T-helper 9 cell (primary cell): ENCODE measurements around the gene CAMKMT.

ENCODE experiments used
- DNase-seq: peaks from one replicate; pipeline ENCODE4 v3.0.0-alpha.2; 2020

Gene CAMKMT

DNA sequence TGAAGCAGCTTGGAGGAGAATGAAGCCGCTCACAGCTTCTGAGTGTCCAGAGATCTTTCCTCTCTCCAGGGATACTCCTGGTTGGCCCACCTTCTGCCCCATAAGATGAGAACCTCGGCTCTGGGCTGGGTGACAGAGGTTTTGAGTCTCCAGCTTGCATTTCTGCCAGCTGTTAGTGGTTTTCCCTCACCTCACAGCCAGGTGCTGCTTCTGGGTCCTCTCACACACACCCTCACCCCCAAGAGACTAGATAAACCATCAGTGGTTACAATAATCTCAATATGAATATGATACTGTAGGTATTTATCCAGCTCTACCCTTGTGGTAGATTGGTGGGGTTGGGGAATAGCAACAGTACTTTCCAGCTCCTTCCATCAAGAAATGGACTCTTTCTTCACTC, 418.0 kb downstream of the CAMKMT start:
- no peak for DNase-seq

DNA sequence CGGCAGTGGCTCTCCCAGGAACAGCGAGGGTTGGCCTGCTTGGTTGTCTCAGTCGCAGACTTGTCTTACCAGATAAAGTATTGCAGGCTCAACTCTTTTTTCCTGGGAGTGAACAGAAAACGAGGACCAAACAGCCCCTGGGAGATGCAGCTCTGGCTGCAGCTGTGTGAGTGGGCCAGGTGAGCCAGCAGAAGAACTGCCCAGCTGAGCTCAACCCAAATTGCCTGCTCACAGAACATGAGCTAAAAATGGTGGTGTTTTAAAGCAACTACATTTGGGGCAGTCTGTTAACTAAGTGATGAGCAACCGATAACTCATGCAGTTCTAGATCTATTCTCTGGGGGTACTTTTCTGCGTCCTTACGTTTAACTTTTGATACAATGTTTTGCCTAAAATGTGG, 418.7 kb downstream of the CAMKMT start:
- DNase-seq = no peak

DNA sequence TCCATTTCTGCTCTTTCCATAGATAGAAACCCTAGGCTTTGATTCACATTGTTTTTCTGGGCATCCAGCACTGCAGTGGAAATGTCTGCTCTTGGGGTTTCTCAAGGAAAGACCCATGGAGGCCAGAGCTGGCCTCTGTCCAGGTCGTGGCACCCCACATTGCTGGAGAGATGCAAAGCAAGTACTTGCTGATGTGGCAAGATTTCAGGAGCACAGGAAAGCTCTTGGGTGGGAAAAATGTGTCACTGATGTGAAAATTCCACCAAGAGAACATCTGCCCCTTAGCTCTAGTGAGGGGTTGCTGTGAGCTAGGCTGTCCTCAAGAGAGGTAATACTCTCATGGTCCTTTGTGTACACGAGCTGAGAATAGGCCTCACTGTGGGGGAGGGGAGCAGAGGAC, 423.7 kb downstream of the CAMKMT start:
- no peak for DNase-seq

DNA sequence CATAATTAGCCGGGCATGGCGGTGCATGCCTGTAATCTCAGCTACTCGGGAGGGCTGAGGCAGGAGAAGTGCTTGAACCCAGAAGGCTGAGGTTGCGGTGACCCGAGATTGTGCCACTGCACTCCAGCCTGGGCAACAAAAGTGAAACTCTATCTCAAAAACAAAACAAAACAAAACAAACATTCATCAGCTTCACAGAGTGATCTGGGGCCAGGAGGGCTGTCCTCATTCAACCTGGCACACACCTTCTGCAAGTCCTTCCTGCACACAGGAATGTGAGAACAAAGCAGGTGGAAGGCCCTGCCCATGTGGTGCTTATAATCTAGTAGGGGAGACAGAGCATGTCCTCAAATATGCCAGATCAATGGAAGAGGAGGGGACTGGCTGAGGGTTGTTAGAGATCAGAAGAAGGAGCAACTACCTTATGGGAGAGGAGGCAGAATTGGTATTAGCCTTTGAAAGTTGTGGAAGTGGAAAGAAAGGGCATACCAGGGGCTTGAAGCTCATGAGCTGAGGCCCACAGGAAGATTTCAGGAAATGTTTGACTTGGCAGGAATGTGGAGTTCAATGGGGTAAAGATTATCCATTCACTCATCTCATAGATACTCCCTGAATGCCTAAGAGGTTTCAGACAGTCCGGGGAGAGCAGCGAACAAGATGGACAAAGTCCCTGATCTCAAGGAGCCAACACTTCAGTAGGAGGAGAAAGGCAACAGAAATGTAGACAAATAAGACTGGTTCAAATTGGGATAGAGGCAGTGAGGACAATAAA, 424.5 kb downstream of the CAMKMT start:
- no peak for DNase-seq

DNA sequence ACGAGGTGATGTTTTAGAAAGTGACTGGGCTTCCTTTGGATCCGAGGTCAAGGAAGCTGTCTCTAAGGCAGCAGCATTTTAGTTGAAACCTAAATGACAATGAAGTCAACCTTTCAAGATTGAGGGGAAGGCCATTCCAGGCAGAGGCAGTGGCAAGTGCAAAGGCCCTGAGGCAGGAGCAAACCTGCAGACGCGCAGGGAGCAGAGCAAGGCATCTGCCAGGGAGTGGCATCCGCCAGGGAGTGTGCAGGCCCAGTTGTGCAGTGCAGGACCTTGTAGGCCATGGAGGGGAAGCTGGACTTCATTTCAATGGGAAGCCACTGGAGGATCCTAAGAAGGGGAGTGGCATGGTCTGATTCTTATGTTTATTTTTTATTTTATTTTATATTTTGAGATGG, 425.1 kb downstream of the CAMKMT start:
- DNase-seq = no peak

DNA sequence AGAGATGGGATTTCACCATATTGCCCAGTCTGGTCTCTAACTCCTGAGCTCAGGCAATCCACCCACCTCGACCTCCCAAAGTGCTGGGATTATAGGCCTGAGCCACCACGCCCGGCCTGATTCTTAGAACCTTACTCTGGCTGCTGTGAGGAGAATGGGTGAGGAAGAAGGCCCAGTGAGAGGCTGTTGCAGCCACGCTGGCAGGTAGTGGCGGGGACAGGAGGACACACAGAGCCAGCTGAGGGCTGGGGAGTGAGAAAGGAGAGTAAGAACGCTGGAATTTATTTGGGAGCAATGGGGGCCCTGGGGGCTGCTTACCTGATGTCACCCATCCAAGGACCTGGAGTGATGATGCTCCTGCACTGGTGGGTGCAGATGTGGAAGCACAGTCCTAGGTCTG, 425.9 kb downstream of the CAMKMT start:
- no peak for DNase-seq

DNA sequence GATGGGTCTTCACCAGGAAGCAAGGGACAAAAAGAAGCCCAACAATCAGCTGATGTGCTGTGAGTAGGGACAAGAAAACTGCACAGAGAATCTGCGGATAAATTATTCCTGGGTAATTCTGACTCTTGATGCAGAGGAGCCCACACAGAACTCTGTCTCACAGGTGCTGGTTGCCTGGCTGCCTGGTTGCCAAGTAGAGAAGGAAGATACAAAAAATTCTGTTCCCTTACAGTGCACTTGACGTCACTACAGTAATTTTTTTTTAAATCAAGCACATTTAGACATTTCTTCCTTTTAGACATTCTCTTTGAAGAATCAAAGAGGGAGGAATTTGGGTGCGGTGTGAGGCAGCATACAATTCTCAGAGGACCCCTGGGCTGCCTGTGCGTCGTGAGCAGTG, 427.7 kb downstream of the CAMKMT start:
- no peak for DNase-seq

DNA sequence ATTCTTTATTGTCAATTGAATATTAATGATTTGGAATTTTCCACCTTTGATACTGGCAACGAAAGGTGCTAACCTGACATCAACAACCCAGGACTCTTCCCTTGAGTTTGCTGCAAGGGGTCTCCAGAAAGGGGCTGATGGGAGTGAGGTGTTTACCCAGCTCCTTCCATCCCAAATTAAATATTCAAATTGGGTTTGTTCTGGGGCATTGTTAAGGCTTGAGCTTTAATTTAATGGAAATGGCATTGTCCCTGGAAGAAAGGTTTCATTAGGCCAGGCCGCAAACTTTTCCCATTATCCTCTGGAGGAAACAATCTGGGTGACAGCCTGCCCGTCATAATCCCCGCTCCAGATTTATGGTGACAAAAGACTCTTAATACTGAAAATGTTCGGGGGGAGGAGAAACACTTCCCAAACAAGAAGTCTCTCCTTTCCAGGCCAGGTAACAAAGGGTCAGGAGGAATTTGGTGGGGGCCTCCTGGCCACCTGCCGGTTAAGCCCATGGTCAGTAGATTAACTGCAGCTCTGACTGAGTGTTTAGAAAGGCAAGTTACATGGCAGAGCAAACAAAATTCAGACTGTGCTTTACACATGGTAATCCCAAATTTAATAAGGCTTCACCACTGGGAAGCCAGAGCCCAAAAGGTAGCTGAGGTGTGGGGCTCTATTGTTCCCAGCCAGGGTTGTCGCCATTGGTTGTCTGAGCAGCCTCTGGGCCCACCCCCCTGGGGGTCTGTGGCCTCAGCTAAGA, 428.4 kb downstream of the CAMKMT start:
- no peak for DNase-seq

DNA sequence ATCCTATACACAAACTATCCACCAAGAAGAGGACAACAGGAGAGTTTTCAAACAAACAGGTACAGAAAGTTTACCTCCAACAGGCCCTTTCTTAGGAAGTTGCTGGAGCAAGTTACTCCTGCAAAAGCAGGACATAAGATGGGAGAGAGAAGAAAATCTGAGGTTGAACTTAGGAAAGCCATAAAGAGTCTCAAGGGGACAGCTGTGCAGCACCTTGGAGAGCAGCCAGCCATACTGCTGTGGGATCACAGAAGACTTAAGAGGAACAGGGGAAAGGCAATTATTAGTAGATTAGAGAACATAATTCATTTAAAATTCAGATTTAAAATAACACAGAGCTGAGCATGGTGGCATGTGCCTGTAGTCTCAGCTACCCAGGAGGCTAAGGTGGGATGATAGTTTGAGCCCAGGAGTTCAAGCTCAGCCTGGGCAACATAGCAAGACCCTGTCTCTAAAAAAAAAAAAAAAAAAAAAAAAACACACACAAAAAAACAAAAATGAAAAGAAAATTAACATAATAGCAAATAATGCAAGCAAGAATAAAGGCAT, 431.6 kb downstream of the CAMKMT start:
- no peak for DNase-seq

DNA sequence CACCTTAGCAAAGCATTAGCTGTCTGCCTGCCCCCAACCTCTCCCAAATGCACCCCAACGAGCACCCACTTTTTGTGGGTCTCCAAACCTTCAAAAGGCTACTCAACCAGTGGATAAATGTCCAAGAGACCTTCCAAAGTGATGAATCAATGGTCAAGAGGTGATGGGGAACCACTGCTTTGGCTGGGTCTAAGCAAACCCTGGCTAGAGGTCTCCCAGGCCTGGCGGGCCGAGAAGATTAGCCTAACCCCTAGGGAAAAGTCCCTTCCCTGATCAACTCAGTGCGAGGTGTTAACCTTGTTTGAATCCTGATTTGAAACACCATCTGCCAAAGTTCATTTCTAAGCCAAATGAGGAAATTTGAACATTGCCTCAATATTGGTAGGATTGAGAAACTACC, 435.0 kb downstream of the CAMKMT start:
- DNase-seq = no peak

DNA sequence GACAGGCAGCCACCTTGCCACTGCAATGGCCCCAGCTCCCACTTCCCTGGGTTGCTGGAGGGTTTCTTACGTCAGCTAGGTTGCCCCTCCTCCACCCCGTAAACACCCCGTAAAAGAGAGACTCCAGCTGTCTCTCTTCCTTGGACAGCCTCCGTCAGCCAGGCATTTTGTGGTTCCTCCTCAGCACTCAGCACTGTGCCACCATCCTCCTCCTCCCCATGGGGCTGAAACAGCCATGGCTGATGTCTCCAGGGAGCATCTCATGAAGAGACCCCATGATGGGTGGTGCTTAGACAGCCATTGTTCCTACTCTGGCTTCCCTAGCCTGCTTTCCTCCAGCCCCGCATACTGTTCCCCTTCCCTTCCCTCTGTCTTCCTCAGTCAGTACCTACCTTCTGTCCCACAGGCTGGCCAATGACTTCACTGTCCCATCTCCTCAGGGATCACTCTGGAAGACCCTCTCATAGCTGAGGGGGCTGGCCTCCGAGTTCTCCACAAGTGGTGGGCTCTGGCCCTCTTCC, 436.5 kb downstream of the CAMKMT start:
- no peak for DNase-seq

DNA sequence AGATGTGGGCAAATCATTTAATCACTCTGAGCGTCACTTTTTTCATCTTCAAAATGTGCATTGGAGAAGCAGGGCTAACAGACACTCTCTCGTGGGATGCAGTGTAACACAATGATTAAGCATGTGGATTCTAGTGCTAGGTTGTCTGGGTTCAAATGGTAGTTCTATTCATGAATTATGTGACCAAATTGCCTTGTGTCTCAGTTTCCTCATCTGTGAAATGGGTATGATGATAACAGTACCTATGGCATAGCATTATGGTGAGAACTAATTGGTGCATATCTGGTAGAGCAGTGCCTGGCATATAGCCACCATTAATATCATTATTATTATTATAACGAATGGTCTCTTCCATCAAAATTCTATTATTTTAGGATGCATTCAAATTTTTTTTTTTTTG, 437.4 kb downstream of the CAMKMT start:
- no peak for DNase-seq

DNA sequence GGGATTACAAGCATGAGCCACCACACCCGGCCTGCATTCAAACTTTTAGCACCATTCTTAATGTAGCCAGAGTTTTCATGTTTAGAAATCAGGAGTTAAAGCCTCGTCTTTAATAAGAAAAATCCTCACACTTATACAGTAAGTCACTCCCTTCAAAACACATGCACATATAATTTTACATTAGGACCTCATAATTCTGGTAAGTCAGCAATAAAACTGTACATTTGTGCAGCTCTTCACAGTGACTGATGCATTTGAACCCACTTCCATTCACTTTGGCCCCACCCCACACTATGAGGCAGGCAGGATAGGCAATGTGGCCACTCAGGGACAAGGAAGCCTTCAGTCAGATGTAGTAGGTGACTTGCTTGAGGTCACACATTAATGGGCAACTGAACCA, 438.0 kb downstream of the CAMKMT start:
- no peak for DNase-seq

DNA sequence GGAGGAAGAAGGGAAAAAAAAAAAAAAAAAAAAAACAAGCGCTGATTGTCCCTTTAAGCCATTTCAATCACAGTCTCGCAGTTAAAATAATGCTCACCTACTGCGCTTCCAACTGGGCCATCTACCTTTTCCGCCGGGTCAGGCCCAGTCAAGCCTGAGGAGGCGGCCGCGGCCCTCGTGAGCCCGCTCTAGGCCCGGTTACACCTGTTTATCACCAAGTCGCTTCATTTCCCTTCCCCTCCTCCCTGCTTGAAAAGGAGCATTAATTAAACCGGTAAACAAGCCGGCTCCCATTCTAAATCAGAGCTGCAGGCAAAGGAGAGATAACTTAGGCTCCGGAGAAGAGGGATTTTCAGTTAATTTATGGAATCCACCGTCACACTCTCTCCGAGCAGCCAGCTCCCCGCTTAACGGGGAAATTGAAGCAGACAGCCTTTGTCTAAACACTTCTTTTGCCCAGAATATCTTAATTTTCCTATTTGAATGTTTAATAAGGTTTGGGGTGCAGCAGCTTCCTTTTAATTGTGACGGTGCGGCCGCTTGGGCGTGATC, 439.6 kb downstream of the CAMKMT start:
- DNase-seq = no peak

DNA sequence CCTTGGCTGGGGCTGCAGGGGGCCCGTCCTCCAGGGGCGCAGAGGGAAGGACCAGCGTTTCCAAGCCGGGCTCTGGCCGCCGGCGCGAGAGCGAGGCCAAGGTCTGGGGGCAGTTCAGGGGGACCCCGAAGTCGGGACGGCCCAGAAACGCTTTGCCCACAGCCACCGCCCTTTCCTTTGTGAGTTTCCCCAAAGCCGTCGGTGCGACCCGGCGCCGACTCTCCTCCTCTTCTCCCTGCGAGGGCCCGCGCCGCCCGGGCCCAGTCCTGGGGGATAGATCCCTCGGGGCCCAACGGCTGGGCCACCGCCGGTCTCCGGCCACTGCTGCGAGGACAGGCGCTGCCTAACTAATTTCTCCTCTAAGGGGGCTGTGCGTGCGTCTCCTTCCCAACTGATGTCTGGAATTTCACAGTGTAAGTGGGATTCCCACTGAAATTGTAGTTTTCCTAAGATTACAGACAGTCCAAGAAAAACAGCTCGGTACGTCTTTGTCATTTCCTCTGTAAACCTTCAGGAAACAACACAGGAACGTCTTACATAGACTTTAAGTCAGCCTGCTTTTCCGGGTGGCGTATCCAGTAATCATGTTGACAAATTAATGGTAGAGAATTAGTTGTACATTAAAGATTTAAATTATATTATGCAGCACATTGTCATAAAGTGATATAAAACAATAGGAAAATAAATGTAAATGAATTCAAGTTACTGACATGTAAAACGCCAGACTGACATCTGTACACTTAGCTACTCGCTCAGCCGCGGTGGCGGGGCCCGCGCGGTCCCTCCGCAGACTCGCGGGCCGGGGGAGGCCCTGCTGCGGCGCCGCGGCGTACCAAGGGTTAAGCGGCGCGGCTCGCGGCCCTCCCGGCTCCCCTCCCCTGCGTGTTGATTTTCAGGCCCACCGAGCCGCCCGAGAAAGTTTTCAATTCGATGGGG, 440.4 kb downstream of the CAMKMT start:
- no peak for DNase-seq

DNA sequence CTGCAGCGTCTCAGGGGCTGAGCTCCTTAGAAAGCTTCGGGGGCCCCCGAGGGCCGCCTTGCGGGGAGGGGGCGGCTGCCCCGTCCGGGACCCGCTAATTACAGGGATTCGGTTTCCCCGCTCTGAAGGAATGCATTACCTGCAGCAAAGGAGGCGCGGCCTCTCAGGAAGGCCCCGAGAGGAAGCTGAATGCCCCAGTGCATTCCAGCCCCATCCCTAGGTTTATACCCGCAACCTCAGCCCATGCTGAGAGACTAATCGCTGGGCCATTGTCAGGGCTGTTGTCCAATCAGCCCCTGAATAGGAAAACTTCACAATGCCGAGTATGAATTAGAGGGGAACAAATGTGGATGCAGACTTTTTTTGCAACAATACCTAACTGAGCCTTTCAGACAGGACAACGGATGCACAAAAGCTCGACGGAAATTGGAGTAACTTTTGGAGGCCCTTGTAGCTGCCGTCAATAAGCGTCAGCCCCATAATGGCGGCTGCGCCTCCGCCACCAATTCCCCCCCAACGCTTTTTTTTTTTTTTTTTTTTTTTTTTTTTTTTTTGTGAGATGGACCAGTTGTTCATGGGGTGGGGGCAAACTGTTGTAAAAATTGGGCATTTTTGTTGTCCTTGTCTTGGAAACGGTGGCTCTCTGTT, 441.2 kb downstream of the CAMKMT start:
- DNase-seq = no peak

DNA sequence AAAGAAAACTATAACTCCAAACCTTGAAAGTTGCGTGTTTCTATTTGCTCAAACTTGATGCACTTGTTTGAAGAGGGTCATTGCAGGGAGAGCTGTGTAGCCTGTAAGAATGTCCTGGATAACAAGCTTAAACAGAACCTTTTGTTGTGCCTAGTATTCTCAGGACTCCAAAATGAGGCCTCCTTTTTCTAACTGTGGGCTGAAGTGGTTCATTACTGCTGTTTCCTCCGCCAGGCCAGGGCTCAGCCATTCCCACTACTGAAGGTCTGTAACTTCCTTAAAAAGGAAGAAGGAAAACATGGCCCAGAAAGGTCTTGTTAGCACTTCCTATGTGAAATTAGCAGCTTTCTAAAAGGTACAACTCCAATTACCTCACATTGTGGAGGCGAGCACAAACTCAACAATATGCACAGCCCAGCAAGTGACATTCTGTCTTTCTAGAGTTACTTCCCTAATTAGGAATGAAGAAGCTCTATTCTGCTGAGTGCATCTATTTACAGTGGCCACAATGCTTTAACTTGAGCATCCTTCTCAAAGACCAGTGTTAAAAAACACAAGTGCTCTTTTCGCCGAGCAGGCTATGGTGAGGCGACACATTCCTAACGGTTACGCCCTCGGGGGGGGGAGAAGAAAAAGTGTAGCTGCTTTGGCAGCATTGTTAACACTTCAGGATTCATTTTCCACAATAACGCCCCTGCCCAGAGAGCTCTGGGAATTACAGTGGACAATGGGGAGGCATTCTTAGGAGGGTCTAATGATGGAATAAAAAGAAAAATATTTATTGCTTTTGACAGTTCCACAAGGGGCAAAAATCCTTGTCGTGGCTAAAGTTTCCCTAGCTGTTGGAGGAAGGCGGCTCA, 442.9 kb downstream of the CAMKMT start:
- no peak for DNase-seq

DNA sequence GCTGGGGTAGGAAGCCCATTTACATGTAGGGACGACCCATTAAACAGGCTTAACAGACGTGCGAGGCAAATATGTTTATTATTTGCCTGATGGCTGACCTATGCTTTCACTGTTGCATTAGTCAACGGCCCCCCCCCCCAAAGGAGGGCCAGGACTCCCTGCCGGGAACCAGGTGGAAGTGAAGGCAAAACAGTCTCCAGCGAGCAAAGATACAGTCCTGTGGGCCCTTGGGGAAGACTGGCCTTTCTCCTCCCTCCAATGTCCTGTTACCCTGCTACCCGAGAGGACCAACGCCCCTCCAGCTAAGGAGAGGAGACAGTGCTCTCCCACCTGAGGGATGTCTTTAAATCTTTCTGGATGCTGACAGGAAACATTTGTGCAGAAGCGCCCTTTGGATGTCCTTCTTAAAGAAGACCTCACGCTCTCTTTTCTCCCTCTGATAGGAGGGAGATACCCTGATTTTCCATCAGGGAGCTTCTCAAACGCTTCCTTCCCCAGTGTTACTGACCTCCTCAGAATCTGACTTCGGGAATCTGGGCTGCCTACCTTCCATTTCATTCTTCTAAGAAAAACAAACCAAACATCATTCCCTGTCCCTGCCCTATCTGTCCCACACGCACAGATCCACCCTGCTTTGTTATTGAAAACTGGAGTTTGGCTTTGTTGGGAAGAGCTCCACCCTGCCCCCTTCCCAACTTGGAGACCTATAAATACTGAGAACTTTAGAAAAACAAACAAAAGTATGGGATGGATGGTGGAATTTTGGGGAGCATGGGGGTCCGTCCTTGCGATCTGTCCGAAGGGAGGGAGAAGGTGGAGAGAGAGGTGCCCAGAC, 443.9 kb downstream of the CAMKMT start:
- no peak for DNase-seq

DNA sequence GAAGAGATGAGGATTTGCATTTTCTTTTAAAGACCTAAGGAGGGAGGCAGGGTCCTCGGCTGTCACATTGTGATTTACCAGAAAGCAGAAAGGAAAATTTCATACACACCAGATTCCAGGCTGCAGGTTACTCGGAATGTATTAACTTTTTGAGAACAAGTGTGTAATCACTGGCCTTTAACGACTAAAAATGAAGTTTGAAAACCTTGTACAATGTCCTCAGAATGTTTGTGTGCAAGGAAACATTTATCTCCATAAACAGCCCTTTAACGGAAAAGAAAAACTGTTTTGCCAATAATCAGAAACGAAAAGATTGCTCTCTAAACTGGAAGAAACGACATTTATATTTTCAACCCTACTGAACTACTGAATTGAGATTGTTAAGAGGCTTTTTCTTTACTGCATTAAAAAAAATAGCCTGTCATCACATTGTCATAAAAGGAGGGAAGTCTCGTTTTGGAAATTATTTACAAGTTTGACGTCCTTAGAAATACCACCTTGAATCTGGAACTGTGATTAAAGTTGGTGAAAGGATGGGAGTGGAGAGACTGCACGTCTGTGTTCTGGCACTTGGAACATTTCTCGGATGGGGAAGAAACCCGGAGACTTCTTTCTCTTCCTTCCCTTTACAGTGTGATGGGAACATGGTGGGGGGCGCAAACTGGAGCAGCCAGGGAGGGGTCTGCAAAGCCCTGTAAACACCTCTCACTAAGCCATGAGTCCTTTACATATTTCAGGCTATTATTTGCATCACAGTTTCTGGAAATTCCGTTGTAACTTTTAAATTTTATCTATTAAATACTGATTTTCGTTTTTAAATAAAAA, 445.7 kb downstream of the CAMKMT start:
- DNase-seq = no peak
